ENCODE data around the gene PPFIA4. TPM values are rescaled to one million over a fixed set of nuclear protein-coding genes. Genes with fewer than 3 reads are reported as not detected.

Gene PPFIA4
- polyA plus RNA-seq, 4 donors = 0.27 to 1.2 (median 0.54) TPM; not detected in 1

DNA sequence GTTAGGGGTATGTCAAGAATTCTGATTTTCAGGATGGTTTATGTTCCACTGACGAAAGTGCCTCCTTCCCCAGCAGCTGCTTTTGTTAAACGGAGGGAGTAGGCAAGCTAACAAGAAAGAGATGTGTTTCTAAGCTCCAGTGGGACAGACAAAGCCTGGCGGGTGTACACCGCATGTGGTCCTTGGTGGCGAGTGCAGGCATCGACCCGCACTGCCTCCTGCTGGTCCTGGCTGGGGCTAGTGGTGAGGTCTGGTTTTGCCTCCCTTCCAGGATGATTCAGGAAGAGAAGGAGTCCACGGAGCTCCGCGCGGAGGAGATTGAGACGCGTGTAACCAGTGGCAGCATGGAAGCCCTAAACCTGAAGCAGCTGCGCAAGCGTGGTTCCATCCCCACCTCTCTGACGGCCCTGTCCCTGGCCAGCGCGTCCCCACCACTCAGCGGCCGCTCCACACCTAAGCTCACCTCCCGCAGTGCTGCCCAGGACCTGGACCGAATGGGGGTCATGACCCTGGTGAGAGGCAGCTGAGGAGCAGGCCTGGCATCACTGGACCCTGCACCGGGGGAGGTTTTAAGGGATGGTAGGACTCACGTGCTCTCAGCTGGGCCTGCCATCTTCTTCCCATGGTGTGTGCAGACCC lies 29.0 kb downstream of the PPFIA4 start:
- no peaks in the 10 kb centered on the region for H3K9me3 ChIP-seq (ENCODE audit: control insufficient read depth in 2 of 2, insufficient read depth in 1 of 2, low read depth in 1 of 2, low read length in 1 of 2)
- FAIRE-seq = no peak
- DNase-seq = no peak
- H3K36me3 ChIP-seq (ENCODE audit: control insufficient read depth in 3 of 3, insufficient read depth in 2 of 3, low read depth in 1 of 3, low read length in 3 of 3) = no peaks in the 10 kb centered on the region
- no peaks in the 10 kb centered on the region for H3K4me1 ChIP-seq (ENCODE audit: control insufficient read depth in 3 of 3, insufficient read depth in 2 of 3, low read depth in 1 of 3, low read length in 2 of 3)
- H3K4me3 ChIP-seq (ENCODE audit: low read depth in 1 of 3, low read length in 3 of 3) = no peak overlapping the region
- no peak overlapping the region for H3K27ac ChIP-seq (ENCODE audit: low read depth in 1 of 3, low read length in 2 of 3)
- 89 to 91% (median 90%) methylated on average over 24 of the region's 24 CpGs for WGBS, 3 donors
- peaks cover 0 to 9% (median 0%) of the 10 kb centered on the region in 3 donors for H3K27me3 ChIP-seq (ENCODE audit: control insufficient read depth in 3 of 3, insufficient read depth in 3 of 3, low read length in 3 of 3)

DNA sequence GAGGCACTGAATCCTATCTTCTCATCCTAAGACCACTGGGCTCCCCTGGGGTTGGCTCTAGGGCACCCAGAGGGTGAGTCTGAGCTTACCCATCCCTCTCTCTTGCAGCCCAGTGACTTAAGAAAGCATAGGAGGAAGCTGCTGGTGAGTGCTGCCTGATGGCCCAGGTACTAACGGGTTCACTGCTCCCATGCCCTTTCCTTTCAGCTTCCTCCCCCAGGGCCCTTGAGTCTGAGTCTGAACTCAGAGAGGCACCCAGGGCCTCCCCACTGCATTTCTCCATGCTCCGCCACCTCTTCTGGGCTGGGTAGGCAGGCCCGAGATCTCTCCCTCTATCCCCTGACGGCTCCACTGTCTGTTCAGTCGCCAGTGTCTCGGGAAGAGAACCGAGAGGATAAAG lies 29.7 kb downstream of the PPFIA4 start:
- DNase-seq = no peak
- Histone ChIP-seq H3K27me3 (ENCODE audit: control insufficient read depth in 3 of 3, insufficient read depth in 3 of 3, low read length in 3 of 3) (peaks cover 0 to 9% (median 0%) of the 10 kb centered on the region in 3 donors), H3K9me3 (ENCODE audit: control insufficient read depth in 2 of 2, insufficient read depth in 1 of 2, low read depth in 1 of 2, low read length in 1 of 2) (no peaks in the 10 kb centered on the region), H3K4me3 (ENCODE audit: low read depth in 1 of 3, low read length in 3 of 3) (no peak overlapping the region), H3K27ac (ENCODE audit: low read depth in 1 of 3, low read length in 2 of 3) (no peak overlapping the region), H3K4me1 (ENCODE audit: control insufficient read depth in 3 of 3, insufficient read depth in 2 of 3, low read depth in 1 of 3, low read length in 2 of 3) (no peaks in the 10 kb centered on the region), H3K36me3 (ENCODE audit: control insufficient read depth in 3 of 3, insufficient read depth in 2 of 3, low read depth in 1 of 3, low read length in 3 of 3) (no peaks in the 10 kb centered on the region)
- FAIRE-seq = no peak
- 81 to 87% (median 84%) methylated on average over 7 of the region's 7 CpGs for WGBS, 3 donors

DNA sequence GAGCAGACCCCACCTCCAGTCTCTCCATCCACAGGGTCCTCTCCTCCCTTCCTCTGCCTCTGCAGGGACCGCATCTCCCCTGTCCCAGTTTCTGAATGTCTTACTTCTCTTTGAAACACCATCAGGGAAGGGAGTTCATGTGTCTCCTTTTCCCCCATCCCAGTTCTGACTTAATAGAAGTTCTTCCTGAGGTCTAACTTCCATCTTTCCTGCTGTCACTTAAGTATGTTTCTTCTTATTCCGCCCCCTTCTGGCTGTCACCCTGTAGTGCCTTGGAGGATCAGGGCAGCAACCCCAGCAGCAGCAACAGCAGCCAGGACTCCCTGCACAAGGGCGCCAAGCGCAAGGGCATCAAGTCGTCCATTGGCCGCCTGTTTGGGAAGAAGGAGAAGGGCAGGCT lies 30.2 kb downstream of the PPFIA4 start:
- H3K9me3 ChIP-seq (ENCODE audit: control insufficient read depth in 2 of 2, insufficient read depth in 1 of 2, low read depth in 1 of 2, low read length in 1 of 2) = no peaks in the 10 kb centered on the region
- no peaks in the 10 kb centered on the region for H3K36me3 ChIP-seq (ENCODE audit: control insufficient read depth in 3 of 3, insufficient read depth in 2 of 3, low read depth in 1 of 3, low read length in 3 of 3)
- WGBS, 3 donors = 92 to 96% (median 94%) methylated on average over 6 of the region's 6 CpGs
- no peak overlapping the region for H3K4me3 ChIP-seq (ENCODE audit: low read depth in 1 of 3, low read length in 3 of 3)
- no peaks in the 10 kb centered on the region for H3K4me1 ChIP-seq (ENCODE audit: control insufficient read depth in 3 of 3, insufficient read depth in 2 of 3, low read depth in 1 of 3, low read length in 2 of 3)
- FAIRE-seq = no peak
- H3K27ac ChIP-seq (ENCODE audit: low read depth in 1 of 3, low read length in 2 of 3) = no peak overlapping the region
- DNase-seq = no peak
- H3K27me3 ChIP-seq (ENCODE audit: control insufficient read depth in 3 of 3, insufficient read depth in 3 of 3, low read length in 3 of 3) = peaks cover 0 to 9% (median 0%) of the 10 kb centered on the region in 3 donors

DNA sequence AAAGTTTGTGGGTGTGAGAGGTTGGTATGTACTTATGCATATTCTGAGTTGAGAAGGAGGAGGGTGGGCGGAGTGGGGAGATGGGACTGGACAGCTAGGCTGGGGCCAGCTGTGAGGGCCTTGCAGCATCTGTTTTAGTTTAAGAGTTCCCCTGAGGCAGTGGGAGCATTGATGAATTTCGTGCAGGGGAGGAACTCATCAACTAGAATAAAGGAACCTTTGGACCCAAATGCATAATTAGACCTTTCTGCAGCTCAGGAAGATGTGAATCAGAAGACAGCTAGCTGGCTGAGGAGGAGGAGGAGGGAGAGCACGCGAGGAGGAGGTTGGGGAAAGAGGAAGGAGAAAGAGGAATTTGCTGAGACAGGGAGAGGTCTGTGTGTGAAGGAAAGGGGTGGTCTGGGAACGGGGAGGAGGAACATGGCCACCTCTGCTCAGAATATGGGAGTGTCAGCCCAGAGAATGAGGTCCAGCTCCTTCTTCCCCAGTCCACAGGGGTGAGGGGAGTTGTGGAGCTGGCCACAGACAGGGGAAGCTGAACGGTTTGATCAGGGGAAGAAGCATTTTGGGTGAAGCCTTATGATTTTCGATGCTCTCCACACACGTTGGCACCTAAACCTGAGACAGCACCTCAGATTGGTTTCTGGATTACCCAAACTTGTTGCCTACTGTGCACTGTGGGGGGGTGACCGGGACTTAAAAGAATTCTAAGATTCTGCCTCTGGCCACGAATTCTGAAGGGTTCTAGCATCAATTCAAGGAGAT lies 31.8 kb downstream of the PPFIA4 start:
- Histone ChIP-seq H3K4me3 (ENCODE audit: low read depth in 1 of 3, low read length in 3 of 3) (no peak overlapping the region), H3K27ac (ENCODE audit: low read depth in 1 of 3, low read length in 2 of 3) (no peak overlapping the region), H3K27me3 (ENCODE audit: control insufficient read depth in 3 of 3, insufficient read depth in 3 of 3, low read length in 3 of 3) (peaks cover 0 to 9% (median 0%) of the 10 kb centered on the region in 3 donors), H3K36me3 (ENCODE audit: control insufficient read depth in 3 of 3, insufficient read depth in 2 of 3, low read depth in 1 of 3, low read length in 3 of 3) (no peaks in the 10 kb centered on the region), H3K4me1 (ENCODE audit: control insufficient read depth in 3 of 3, insufficient read depth in 2 of 3, low read depth in 1 of 3, low read length in 2 of 3) (no peaks in the 10 kb centered on the region), H3K9me3 (ENCODE audit: control insufficient read depth in 2 of 2, insufficient read depth in 1 of 2, low read depth in 1 of 2, low read length in 1 of 2) (peaks cover 0 to 3% of the 10 kb centered on the region in 2 donors)
- no peak for FAIRE-seq
- peak in 1 of 2 donors; percentile 19 for DNase-seq
- 33 to 41% (median 34%) methylated on average over 9 to 10 of the region's 10 CpGs for WGBS, 3 donors

DNA sequence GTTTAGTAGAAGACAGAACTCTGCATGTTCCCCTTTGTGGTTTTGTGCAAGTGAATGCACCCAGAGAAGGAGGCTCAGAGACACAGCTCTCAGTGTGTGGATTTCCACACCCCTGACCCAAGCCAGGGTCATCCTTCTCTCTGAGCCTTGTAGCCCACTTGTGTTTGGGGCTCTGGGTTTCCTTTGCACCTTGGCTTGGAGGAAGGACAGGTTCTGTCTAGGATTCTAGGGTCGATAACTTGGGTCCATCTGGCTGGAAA lies 32.3 kb downstream of the PPFIA4 start:
- Histone ChIP-seq H3K4me3 (ENCODE audit: low read depth in 1 of 3, low read length in 3 of 3) (no peak overlapping the region), H3K27me3 (ENCODE audit: control insufficient read depth in 3 of 3, insufficient read depth in 3 of 3, low read length in 3 of 3) (peaks cover 0 to 9% (median 0%) of the 10 kb centered on the region in 3 donors), H3K9me3 (ENCODE audit: control insufficient read depth in 2 of 2, insufficient read depth in 1 of 2, low read depth in 1 of 2, low read length in 1 of 2) (peaks cover 0 to 3% of the 10 kb centered on the region in 2 donors), H3K27ac (ENCODE audit: low read depth in 1 of 3, low read length in 2 of 3) (no peak overlapping the region), H3K36me3 (ENCODE audit: control insufficient read depth in 3 of 3, insufficient read depth in 2 of 3, low read depth in 1 of 3, low read length in 3 of 3) (no peaks in the 10 kb centered on the region), H3K4me1 (ENCODE audit: control insufficient read depth in 3 of 3, insufficient read depth in 2 of 3, low read depth in 1 of 3, low read length in 2 of 3) (no peaks in the 10 kb centered on the region)
- WGBS, 3 donors = 63 to 64% (median 63%) methylated on average over 1 of the region's 1 CpG
- FAIRE-seq = no peak
- DNase-seq = no peak

DNA sequence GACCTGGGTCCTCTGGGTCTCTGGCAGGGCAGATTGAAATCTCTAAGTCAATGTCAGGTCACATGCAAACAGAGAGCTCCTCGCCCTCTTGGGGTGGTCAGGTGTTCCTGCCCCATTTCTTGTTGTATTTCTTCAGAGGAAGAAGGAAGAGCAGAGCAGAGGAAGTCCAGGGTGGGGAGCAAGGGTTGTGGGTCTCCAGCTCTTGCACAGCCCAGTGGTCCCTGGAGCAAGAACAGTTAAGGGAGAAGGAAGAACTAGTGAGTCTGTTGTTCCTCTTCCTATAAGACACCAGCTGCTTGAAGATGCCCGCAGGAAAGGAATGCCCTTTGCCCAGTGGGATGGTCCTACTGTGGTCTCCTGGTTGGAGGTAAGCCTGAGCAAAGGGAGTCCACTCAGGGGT lies 33.2 kb downstream of the PPFIA4 start:
- H3K27ac ChIP-seq (ENCODE audit: low read depth in 1 of 3, low read length in 2 of 3) = no peak overlapping the region
- H3K4me3 ChIP-seq (ENCODE audit: low read depth in 1 of 3, low read length in 3 of 3) = no peak overlapping the region
- no peaks in the 10 kb centered on the region for H3K4me1 ChIP-seq (ENCODE audit: control insufficient read depth in 3 of 3, insufficient read depth in 2 of 3, low read depth in 1 of 3, low read length in 2 of 3)
- H3K36me3 ChIP-seq (ENCODE audit: control insufficient read depth in 3 of 3, insufficient read depth in 2 of 3, low read depth in 1 of 3, low read length in 3 of 3) = no peaks in the 10 kb centered on the region
- peaks cover 0 to 3% of the 10 kb centered on the region in 2 donors for H3K9me3 ChIP-seq (ENCODE audit: control insufficient read depth in 2 of 2, insufficient read depth in 1 of 2, low read depth in 1 of 2, low read length in 1 of 2)
- 23 to 70% (median 38%) methylated on average over 2 of the region's 2 CpGs for WGBS, 3 donors
- H3K27me3 ChIP-seq (ENCODE audit: control insufficient read depth in 3 of 3, insufficient read depth in 3 of 3, low read length in 3 of 3) = peaks cover 0 to 6% (median 0%) of the 10 kb centered on the region in 3 donors
- FAIRE-seq = no peak
- no peak for DNase-seq

DNA sequence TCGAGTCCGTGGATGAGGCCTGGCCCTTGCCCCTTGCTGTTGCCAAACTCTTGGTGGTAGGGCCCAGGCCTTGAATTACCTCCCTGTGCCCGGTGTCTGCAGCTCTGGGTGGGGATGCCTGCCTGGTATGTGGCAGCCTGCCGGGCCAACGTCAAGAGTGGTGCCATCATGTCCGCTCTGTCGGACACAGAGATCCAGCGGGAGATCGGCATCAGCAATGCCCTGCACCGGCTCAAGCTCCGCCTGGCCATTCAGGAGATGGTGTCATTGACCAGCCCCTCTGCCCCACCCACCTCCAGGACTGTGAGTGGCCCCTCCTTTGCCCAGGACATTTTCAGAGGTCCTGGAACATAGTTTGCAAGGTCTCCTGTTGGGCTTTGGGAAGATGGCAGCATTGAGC lies 33.8 kb downstream of the PPFIA4 start:
- Histone ChIP-seq H3K27ac (ENCODE audit: low read depth in 1 of 3, low read length in 2 of 3) (no peak overlapping the region), H3K4me3 (ENCODE audit: low read depth in 1 of 3, low read length in 3 of 3) (no peak overlapping the region), H3K9me3 (ENCODE audit: control insufficient read depth in 2 of 2, insufficient read depth in 1 of 2, low read depth in 1 of 2, low read length in 1 of 2) (peaks cover 0 to 3% of the 10 kb centered on the region in 2 donors), H3K27me3 (ENCODE audit: control insufficient read depth in 3 of 3, insufficient read depth in 3 of 3, low read length in 3 of 3) (peaks cover 0 to 6% (median 0%) of the 10 kb centered on the region in 3 donors), H3K36me3 (ENCODE audit: control insufficient read depth in 3 of 3, insufficient read depth in 2 of 3, low read depth in 1 of 3, low read length in 3 of 3) (no peaks in the 10 kb centered on the region), H3K4me1 (ENCODE audit: control insufficient read depth in 3 of 3, insufficient read depth in 2 of 3, low read depth in 1 of 3, low read length in 2 of 3) (no peaks in the 10 kb centered on the region)
- WGBS, 3 donors = 90 to 95% (median 92%) methylated on average over 11 of the region's 11 CpGs
- no peak for DNase-seq
- no peak for FAIRE-seq

DNA sequence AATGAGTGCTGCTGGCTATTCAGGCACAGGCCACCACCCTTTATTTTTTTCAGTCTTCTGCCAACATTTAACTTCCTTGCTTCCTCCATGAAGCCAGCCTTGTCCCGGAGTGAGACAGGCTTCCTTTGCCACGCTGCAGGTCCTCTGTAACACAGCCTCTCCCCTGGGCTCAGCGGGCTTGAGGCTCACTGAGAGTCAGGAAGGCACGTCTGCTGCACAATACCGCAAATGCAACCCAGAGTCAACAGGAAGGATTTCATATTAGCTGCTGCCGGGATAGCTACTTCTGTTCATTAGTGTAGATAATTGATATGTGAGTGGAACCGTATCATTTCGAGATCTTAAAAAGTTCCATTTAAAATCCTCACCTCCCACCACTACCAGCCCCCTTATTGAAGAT lies 37.0 kb downstream of the PPFIA4 start:
- no peaks in the 10 kb centered on the region for H3K4me1 ChIP-seq (ENCODE audit: control insufficient read depth in 3 of 3, insufficient read depth in 2 of 3, low read depth in 1 of 3, low read length in 2 of 3)
- peaks cover 0 to 3% of the 10 kb centered on the region in 2 donors for H3K9me3 ChIP-seq (ENCODE audit: control insufficient read depth in 2 of 2, insufficient read depth in 1 of 2, low read depth in 1 of 2, low read length in 1 of 2)
- H3K36me3 ChIP-seq (ENCODE audit: control insufficient read depth in 3 of 3, insufficient read depth in 2 of 3, low read depth in 1 of 3, low read length in 3 of 3) = no peaks in the 10 kb centered on the region
- FAIRE-seq (no peak), DNase-seq (no peak)
- peaks cover 0 to 2% (median 0%) of the 10 kb centered on the region in 3 donors for H3K27me3 ChIP-seq (ENCODE audit: control insufficient read depth in 3 of 3, insufficient read depth in 3 of 3, low read length in 3 of 3)
- no peak overlapping the region for H3K27ac ChIP-seq (ENCODE audit: low read depth in 1 of 3, low read length in 2 of 3)
- H3K4me3 ChIP-seq (ENCODE audit: low read depth in 1 of 3, low read length in 3 of 3) = no peak overlapping the region
- 65 to 86% (median 66%) methylated on average over 8 of the region's 8 CpGs for WGBS, 3 donors
